ENCODE data around the gene ACVRL1. TPM values are rescaled to one million over a fixed set of nuclear protein-coding genes. Genes with fewer than 3 reads are reported as not detected.

ACVRL1 gene
- total RNA-seq, 1 experiment from 2014 or later, result 0.36 TPM

DNA sequence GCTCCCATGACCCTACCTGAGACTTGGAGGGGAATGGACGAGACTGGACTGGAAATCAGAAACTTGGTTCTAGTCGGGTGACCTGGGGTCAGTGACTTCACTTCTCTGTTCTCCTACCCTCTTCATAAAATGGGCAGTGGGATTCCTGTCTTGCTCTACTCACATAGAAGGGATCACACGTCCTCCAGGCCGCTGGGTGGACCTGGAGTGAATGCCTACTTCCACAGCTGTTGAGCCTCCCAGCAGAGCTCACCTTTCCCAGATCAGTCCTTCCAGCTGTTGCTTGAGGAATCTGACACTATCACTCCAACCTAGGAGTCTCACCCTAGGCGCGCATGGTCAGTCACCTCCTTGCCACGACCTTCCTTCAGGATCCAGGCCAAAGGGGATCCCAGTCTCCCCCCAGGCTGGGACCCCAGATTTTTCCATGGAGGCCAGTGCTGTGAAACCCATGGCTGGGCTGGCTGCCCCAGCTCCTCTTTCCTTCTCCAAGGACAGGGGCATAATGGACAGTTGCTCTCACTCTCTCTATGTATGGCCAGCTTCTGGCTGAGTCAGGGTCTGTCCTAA, 637 bp downstream of the ACVRL1 start:
- no peaks in the 10 kb centered on the region for H3K27me3 ChIP-seq (ENCODE audit: control insufficient read depth, insufficient read depth, low read length)
- ATAC-seq, result no peak
- H3K4me1 ChIP-seq (ENCODE audit: control insufficient read depth, insufficient read depth, low read length), result no peaks in the 10 kb centered on the region
- no peak overlapping the region for H3K4me3 ChIP-seq (ENCODE audit: low read depth in 2 of 2, low read length in 2 of 2)
- ChIA-PET CTCF (interaction anchor here (1.1 kb wide), 1 partner anchor 19 kb away, joined by 7 read pairs; no protein-coding TSS in a partner anchor), POLR2A (no interaction called here)
- in situ Hi-C loops (cut with HindIII; ENCODE audit: low pct_unique_long_range_greater_than_20kb, low sequenced_read_pairs) (no loop called here), intact Hi-C loops (cut with micrococcal nuclease; ENCODE audit: unreplicated experiment) (no loop called here)
- BruUV-seq (replicated peaks), result no TSS peak
- no peaks in the 10 kb centered on the region for H3K36me3 ChIP-seq (ENCODE audit: control insufficient read depth, insufficient read depth, low read length)
- H3K27ac ChIP-seq (ENCODE audit: low read length), result no peak overlapping the region
- no peaks in the 10 kb centered on the region for H3K9me3 ChIP-seq (ENCODE audit: control insufficient read depth, insufficient read depth, low read depth, low read length)
- no peak for DNase-seq (ENCODE audit: low read depth, low spot score)
- TF ChIP-seq SIN3A (IDR thresholded peaks at IDR 0.05; ENCODE audit: borderline replicate concordance, insufficient read depth, low read depth, low read length), result no peak
- no peak for TF ChIP-seq POLR2AphosphoS5 (IDR thresholded peaks at IDR 0.05; ENCODE audit: low read depth, low read length)
- TF ChIP-seq, protein P1, sequence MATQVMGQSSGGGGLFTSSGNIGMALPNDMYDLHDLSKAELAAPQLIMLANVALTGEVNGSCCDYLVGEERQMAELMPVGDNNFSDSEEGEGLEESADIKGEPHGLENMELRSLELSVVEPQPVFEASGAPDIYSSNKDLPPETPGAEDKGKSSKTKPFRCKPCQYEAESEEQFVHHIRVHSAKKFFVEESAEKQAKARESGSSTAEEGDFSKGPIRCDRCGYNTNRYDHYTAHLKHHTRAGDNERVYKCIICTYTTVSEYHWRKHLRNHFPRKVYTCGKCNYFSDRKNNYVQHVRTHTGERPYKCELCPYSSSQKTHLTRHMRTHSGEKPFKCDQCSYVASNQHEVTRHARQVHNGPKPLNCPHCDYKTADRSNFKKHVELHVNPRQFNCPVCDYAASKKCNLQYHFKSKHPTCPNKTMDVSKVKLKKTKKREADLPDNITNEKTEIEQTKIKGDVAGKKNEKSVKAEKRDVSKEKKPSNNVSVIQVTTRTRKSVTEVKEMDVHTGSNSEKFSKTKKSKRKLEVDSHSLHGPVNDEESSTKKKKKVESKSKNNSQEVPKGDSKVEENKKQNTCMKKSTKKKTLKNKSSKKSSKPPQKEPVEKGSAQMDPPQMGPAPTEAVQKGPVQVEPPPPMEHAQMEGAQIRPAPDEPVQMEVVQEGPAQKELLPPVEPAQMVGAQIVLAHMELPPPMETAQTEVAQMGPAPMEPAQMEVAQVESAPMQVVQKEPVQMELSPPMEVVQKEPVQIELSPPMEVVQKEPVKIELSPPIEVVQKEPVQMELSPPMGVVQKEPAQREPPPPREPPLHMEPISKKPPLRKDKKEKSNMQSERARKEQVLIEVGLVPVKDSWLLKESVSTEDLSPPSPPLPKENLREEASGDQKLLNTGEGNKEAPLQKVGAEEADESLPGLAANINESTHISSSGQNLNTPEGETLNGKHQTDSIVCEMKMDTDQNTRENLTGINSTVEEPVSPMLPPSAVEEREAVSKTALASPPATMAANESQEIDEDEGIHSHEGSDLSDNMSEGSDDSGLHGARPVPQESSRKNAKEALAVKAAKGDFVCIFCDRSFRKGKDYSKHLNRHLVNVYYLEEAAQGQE (IDR thresholded peaks at IDR 0.05; ENCODE audit: insufficient read depth in 1 of 2, low read depth in 2 of 2, low read length in 1 of 2), result no peak
- no peak for TF ChIP-seq TCF7L2 (IDR thresholded peaks at IDR 0.05; ENCODE audit: low read depth, low read length)
- TF ChIP-seq, protein P2, sequence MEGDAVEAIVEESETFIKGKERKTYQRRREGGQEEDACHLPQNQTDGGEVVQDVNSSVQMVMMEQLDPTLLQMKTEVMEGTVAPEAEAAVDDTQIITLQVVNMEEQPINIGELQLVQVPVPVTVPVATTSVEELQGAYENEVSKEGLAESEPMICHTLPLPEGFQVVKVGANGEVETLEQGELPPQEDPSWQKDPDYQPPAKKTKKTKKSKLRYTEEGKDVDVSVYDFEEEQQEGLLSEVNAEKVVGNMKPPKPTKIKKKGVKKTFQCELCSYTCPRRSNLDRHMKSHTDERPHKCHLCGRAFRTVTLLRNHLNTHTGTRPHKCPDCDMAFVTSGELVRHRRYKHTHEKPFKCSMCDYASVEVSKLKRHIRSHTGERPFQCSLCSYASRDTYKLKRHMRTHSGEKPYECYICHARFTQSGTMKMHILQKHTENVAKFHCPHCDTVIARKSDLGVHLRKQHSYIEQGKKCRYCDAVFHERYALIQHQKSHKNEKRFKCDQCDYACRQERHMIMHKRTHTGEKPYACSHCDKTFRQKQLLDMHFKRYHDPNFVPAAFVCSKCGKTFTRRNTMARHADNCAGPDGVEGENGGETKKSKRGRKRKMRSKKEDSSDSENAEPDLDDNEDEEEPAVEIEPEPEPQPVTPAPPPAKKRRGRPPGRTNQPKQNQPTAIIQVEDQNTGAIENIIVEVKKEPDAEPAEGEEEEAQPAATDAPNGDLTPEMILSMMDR (IDR thresholded peaks at IDR 0.05), result no peak

DNA sequence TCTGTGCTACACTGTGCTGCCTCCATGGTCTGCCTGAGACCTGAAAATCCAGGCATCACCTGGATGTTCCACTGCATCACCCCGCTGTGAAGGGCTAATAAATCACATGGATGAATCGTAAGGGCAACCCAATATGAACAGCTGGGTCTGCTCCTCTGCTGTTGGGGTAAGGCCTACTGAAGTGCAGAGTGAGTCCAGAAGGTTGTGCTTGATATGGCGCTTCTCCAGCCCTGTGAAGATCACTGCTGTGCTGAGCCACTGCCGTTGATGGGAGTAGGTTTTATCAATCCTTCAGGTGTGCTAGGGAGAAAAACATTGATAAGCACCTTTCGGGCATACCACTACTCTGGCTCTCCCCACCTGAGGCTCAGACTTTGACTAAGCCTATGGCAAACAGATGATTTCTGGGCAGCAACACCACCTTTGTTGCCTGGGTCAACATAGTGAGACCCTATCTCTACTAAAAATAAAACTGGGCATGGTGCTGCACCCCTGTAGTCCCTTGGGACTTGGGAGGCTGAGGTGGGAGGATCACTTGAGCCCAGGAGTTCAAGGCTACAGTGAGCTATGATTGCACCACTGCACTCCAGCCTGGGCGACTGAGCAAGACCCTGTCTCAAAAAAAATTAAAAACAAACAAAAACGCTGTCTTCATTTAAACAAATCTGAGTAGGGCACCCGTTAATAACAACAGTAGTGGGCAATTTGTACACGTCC, 1.7 kb downstream of the ACVRL1 start:
- no peaks in the 10 kb centered on the region for H3K9me3 ChIP-seq (ENCODE audit: control insufficient read depth, insufficient read depth, low read depth, low read length)
- ATAC-seq, result no peak
- ChIA-PET CTCF (interaction anchor here (0.6 to 1.1 kb wide), 2 partner anchors 18 to 28 kb away, joined by 6 to 7 read pairs; no protein-coding TSS in a partner anchor), POLR2A (no interaction called here)
- intact Hi-C loops (cut with micrococcal nuclease; ENCODE audit: unreplicated experiment), result no loop called here
- DNase-seq (ENCODE audit: low read depth, low spot score), result no peak
- TF ChIP-seq, protein P1 (IDR thresholded peaks at IDR 0.05; ENCODE audit: insufficient read depth in 1 of 2, low read depth in 2 of 2, low read length in 1 of 2), result no peak
- BruUV-seq (replicated peaks), result no TSS peak
- in situ Hi-C loops (cut with HindIII; ENCODE audit: low pct_unique_long_range_greater_than_20kb, low sequenced_read_pairs), result no loop called here
- H3K4me1 ChIP-seq (ENCODE audit: control insufficient read depth, insufficient read depth, low read length), result no peaks in the 10 kb centered on the region
- H3K27me3 ChIP-seq (ENCODE audit: control insufficient read depth, insufficient read depth, low read length), result no peaks in the 10 kb centered on the region
- no peak overlapping the region for H3K4me3 ChIP-seq (ENCODE audit: low read depth in 2 of 2, low read length in 2 of 2)
- H3K27ac ChIP-seq (ENCODE audit: low read length), result no peak overlapping the region
- H3K36me3 ChIP-seq (ENCODE audit: control insufficient read depth, insufficient read depth, low read length), result no peaks in the 10 kb centered on the region

All from Panc1 (cell line).